NCI-H1048 (cell line): ENCODE data around the gene MT1G.
"Not testable (repeated sequence)": the region's sequence is repeated elsewhere in the genome, so short reads cannot be mapped to it uniquely, and the experiment has no call there.

ENCODE experiments used
- DNase-seq: peaks from one replicate; lab custom pipeline; 2025; lab: John Stamatoyannopoulos, UW

Gene MT1G

DNA sequence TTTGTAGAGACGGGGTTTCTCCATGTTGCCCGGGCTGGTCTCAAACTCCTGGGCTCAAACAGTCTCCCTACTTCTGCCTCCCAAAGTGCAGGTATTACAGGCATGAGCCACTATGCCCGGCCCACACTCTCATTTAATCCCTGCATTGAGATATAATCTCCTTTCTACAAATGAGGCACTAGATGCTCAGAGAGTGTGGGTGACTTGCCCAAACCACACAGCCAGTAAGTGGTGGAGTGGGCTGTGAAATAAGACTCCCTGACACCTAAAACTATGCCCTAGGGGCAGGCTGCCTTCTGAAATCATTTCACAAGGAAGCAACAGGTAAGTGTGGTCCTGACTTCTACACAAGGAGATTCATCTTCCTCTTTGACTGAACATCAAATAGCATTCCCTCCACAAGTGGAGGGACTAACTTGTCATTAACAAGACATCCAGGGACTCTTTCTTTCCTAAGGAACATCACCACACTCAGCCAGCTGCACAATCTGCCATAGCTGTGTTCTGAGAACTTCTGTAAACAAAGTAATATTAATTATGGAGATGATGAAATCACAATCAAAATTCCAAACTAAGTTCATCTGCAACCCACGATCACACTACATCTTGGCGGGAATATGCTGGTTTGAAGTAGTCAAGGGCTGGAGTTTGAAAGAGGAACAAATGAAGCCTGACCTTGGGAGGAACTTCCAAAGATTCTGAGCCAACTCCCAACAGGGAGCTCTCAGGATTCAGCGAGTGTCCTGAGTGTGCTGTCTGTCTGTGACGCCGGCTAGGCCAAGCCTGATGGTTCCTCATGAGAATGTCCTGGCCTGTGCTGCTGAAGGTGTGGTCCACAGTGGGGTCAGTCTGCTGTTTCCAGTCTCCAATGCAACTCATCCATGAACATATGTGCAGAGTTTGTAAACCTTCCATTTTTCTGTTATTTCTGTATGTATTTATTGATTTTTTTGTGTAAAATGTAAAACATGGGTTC lies 2.3 kb downstream of the MT1G start:
- DNase-seq, result not testable (repeated sequence)

DNA sequence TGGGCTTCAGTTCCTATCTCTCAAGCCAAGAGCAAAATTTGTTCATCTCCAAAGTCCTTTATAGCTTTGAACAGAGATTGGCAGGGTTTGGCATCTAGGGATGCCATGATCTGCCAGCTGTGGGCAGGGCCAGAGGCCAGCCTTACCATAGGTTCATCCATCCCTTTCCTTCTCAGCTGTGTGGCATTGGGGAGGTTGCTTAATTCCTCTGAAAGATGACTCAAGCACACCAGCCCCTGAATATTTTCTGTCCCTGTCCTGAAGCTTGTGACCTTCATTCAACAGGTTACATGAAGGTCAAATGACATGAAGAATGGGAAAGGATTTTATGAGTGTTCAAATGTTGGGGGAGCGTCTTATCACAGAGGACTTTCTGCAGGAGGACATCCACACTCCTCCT lies 3.4 kb downstream of the MT1G start:
- DNase-seq, result no peak

DNA sequence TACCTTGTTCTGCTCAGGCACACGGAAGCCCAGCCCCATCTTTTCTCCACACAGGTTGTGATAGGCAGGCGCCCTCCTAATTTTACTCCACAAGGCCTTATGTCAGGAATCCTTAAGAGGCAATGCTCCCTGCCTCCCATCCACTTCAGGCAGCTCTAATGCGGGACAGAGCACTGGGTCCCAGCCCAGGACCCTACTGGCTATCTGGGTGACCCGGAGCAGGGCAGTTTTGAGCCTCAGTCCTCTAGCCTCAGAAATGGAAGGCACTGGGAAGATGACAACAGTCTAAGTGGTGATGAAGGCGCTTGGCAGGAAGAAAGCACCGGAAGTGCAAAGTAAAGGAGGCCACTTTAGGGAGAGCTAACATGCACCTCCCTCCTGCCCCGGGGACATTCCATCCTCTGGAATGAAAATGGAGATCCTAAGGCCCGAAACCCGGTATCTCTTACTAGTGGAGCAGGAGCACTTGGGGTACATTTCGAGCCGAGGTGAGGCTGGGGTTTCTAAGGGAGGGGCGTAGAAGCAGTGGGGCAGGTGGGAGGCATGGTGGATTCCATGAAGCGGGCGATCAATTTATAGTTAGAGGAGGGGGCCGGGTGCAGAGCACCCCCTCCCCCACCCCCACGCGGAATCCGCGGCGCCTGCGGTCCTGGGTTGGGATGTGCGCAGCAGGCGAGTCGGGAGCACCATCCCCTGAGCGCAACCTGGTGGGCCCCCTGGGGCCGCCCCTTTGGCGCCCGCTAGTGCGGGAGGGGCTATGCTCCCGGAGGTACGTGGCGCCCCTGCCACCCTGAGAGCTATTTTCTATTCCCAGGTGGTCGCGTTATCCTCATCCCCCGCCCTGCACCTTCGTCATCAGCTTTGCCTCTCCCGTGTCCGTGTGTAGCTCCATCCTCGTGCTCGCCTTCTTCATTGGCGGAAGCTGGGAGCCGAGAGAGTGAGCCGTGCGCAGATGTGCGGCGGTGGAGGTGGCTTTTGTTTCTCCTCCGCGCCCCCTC lies 5.2 kb downstream of the MT1G start:
- DNase-seq, result no peak

DNA sequence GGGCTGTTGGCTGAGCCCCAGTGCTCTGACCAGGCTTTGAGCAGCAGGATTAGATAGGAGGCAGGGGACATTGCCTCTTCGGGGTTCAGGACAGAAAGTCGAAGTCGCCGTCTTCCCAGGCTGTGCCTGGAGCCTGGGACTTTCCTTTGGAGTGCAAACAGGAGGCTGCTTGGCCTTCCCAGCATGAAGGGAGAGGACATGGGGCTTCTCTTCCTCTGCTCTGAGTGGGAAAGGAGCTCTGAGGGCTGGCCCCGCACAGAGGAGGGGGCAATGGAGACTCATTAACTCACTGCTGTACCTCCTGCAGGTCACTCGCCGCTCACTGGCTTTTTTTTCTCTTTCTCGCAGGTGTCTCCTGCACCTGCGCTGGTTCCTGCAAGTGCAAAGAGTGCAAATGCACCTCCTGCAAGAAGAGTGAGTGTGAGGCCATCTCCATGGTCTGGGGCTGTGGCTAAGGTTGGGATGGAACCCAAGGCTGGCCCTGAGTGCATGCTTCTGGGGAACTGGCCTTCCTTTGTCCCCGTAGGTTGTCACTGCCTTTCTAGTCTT lies 9.5 kb downstream of the MT1G start:
- DNase-seq, result no peak

DNA sequence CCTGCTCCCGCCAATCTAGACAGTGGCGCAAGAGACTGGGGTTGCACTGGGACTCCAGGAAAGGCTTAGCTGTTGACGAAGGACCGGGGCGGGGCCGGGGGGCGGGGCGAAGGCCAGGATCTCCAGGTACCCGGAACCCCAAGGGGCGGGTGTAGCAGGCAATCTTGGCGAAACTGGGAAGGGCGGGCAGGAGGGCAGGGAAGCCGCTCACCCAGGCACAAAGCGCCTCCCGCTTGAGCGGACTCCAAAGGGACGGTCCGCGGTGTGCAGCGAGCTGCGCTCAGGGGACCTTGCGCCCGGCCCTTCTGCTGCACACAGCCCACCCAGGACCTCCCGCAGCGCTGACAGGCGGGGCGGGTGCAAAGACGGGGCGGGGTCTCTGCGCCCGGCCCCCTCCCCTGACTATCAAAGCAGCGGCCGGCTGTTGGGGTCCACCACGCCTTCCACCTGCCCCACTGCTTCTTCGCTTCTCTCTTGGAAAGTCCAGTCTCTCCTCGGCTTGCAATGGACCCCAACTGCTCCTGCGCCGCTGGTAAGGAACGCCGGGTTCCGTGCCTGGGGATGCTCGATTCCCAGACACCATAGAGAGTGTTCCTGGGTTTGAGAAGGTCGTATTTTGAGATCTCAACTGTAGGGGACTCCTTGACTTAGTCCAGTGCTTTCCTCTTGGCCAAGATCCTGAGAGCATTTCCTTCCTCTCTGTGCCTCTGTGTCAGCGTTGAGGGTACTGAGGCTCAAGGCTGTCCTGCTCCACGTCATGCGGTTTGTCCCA lies 10.1 kb downstream of the MT1G start, which contains the start of gene MT1F:
MT1F (plus strand) TSS at position 405 of the 772 bp plus-strand sequence; CDS start at position 505, 100 bp downstream.
- no peak for DNase-seq

DNA sequence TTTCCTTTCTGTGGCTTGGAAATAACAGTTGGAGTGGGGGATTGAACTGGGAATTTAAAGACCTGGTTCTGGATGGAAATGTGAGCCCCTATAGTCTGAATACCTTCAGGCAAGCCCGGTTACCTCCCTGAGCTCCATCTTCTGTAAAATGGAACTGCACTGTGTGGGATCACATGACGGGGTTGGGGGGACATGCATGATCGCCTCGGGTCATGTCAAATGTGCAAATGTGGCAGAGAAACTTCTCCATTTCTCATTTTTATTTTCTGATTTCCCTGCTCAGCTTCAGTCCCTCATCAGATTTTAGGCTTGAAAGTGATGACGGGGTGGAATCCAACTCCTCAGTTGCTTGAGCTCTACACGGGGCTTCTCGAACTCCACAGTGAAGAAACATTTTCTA lies 14.6 kb downstream of the MT1G start:
- no peak for DNase-seq

DNA sequence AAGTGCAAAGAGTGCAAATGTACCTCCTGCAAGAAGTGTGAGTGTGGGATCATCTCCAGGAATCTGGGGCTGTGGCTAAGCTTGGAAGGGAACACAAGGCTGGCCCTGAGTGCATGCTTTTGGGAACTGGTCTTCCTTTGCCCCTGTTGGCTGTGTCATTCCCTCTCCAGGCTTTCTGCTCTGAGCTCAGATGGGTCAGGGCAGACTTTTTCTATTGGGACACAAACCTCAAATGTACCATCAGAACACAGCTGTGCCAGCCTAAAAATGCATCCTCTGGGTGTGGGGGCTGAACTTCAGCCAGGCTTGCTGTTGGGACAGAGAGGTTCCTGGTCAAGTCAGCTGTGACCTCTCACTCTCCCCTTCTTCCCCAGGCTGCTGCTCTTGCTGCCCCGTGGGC lies 15.3 kb downstream of the MT1G start:
- no peak for DNase-seq

DNA sequence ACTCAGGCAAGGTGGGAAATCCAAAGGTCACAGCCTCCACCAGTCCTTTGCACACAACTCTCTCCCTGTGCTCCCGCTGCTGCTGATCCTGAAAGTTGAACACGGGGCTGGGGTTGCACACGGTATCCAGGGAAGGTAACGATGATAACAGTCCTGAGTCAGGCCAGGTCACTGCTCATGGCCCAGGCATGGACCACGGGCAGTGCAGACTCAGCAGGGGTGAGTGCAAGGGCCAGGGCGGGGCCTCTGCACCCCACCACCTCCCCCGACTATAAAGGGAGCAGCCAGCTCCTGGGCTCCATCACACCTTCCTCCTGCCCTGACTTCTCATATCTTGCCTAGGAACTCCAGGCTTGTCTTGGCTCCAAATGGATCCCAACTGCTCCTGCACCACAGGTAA lies 16.3 kb downstream of the MT1G start, which contains the start of gene MT1B:
MT1B (plus strand) TSS at position 301 of the 400 bp plus-strand sequence; CDS start at position 369, 68 bp downstream.
- no peak for DNase-seq

DNA sequence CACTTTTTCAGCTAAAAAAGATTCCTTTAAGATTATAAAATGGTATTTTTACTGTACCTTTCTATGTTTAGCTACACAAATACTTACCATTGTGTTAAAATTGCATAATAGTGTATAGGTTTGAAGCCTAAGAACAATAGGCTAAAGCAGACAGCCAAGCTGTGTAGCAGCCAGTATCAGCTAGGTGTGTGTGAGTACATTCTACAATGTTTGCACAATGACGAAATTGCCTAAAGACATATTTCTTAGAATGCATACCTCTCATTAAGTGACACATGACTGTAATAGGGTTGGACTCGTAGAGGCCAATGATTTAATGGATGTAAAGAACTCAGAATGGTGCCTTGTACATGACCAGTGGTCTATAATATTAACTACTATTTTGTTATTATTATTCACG lies 18.0 kb downstream of the MT1G start:
- DNase-seq, result no peak

DNA sequence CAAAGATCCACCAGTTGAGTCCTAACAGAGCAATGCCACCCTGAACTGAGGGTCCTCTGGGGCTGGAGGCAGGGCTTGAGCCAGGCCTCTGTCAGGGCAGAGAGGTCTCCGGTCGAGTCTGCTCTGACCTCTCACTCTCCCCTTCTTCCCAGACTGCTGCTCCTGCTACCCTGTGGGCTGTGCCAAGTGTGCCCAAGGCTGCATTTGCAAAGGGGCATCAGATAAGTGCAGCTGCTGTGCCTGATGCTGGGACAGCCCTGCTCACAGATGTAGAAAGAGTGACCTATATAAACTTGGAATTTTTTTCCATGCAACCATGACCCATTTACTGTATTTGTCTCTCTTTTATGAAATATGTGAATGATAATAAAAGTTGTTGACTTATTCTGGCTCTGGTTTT lies 18.6 kb downstream of the MT1G start:
- DNase-seq, result no peak

DNA sequence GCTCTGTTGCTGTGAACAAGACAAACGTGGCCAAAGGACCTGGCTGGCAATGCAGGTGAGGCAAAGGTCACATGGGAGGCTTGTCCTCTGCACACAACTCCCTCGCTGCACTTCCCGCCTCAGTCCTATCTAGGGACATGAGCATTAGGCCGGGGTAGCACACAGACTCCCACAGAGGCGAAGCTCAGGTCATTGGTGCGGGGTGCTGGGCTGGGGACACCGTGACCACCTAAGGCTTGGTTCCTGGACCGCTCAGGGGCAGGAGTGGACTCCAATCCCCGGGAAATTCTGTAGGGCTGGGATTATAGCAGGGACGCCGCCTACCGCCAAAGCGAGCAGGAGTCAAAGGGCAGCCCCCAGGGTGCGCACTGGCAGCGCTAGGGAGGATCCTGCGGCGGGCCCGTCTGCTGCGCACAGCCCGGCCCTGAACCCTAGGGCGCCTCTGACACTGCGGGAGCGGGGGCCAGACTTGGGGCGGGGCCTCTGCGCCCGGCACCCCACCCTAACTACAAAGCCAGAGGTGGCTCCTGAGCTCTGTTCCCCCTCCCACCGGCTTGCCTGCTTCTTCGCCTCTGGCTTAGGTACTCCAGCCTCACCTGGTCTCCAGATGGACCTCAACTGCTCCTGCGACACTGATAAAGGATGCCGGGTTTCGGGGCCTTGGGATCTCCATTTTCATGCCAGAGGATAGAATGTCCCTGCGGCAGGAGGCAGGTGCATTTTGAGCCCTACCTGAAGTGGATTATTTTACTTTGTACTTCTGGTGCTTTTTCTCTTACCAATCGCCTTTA lies 20.0 kb downstream of the MT1G start:
- no peak for DNase-seq

DNA sequence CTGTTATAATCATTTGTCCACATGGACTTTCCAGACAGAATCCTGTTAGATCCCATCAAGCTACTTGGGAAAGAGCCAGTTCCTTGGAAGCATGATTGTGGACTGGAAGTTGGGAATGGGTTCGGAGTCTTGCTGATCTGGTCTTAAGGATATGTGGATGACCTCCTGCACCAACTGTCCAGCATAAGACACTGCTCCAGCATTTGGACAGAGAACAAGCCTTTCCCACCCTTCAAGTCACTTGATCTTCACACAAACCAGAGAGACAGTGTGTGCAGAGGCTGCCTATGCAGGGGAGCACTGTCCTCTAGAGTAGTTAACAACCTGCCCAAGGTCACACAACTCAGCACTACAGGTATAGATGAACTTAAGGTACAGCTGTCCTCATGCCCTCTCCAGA lies 22.0 kb downstream of the MT1G start:
- DNase-seq, result no peak

DNA sequence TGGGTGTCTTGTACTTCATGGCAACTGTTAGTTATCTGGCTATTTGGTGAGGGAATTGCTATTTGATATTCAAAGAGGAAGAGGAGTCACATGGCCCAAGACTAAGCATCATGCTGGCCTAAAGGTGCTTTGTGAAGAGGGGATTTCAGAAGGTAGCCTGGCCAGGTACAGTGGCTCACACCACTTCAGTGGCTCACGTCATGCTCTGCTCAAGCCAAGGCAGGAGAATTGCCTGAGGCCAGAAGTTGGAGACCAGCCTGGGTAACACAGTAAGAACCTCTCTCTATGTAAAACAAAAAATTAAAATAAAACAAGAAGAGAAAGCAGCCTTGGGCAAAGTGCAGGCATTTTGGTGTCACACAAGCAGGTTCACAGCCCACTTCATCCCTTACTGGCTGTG lies 22.6 kb downstream of the MT1G start:
- no peak for DNase-seq

DNA sequence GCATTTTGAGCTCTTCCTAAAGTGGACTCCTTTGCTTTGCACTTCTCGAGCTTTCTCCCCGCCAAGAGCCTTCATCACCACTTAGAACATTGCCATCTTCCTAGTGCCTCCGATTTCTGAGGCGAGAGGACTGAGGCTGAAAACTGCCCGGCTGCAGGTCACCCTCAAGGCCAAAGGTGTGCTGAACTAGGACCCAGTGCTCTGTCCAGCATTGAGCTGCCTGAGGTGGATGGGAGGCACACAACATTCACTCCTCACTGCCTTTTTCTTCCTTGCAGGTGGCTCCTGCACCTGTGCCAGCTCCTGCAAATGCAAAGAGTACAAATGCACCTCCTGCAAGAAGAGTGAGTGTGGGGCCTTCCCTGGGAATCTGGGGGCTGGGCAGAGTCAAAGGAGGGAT lies 24.0 kb downstream of the MT1G start:
- DNase-seq, result no peak

DNA sequence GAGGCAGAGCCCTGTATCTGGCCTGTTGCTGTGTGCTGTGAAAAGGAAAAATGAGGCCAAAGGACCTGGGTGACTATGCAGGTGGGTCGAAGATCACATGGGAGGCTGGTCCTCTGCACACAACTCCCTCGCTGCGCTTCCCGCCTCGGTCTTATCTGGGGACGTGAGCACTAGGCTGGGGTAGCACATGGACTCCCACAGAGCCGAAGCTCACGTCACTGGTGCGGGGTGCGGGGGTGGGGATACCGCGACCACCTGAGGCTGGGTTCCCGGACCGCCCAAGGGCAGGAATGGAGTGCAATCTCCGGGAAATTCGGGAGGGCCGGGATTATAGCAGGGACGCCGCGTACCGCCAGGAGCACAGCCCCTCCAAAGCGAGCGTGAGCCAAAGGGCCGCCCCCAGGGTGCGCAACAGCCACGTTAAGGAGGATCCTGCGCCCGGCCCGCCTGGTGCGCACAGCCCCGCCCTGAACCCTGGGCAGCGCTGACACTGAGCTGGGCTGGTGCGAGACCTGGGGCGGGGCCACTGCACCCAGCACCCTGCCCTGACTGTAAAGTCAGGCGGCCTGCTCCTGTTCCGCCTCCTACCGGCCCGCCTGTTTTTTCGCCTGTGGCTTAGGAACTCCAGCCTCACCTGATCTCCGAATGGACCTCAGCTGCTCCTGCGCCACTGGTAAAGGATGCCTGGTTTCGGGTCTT lies 24.6 kb downstream of the MT1G start:
- no peak for DNase-seq

DNA sequence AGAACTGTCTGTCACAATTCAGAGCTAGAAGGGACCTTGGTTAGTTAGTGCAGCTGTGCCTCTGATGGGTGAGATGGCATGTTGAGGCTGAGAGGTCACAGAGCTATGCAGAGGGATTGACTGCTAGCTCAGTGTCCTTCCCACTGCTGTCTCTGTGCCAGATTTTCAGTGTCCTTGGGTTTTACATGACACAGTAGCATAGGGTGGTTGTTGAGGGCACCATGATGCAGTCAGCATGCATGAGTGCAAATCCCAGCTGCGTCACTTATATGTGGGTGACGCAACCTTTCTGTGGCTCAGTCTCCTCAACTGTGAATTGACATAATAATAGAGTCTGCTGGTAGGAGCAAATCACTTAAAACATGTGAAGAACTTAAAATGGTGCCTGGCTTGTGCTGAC lies 26.7 kb downstream of the MT1G start:
- no peak for DNase-seq

DNA sequence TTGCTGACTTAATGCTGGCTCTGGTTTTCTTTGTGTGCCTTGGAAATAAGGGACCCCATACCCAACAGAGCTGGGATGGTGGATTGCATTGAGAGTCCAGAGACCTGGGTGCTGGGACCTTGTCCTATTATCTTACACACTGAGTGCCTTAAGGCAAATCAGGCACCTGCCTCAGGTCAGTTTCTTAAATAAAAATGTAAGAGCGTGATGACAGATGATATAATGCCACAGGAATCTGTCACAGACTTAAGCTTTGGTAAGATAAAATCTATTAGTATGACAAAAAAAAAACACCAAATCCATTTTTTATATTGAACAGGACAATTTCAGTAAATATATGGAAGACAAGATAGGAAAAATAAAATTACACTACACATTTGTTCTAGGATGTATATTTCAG lies 27.8 kb downstream of the MT1G start:
- DNase-seq, result no peak

DNA sequence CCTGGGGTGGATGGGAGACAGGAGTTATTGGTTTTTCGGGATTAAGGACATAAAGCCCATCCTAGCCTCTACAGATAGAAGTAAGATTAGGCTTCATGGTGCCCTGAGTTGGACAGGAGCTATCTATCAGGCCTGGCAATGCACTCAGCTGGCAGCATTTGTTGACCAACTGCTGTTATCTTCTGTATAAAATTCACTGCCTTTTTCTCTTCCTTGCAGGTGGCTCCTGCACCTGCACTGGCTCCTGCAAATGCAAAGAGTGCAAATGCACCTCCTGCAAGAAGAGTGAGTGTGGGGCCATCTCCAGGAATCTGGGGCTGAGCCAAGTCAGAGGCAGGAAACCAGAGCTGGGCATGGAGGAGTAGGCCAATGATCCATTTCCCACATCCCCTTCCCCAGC lies 28.8 kb downstream of the MT1G start:
- DNase-seq, result no peak

DNA sequence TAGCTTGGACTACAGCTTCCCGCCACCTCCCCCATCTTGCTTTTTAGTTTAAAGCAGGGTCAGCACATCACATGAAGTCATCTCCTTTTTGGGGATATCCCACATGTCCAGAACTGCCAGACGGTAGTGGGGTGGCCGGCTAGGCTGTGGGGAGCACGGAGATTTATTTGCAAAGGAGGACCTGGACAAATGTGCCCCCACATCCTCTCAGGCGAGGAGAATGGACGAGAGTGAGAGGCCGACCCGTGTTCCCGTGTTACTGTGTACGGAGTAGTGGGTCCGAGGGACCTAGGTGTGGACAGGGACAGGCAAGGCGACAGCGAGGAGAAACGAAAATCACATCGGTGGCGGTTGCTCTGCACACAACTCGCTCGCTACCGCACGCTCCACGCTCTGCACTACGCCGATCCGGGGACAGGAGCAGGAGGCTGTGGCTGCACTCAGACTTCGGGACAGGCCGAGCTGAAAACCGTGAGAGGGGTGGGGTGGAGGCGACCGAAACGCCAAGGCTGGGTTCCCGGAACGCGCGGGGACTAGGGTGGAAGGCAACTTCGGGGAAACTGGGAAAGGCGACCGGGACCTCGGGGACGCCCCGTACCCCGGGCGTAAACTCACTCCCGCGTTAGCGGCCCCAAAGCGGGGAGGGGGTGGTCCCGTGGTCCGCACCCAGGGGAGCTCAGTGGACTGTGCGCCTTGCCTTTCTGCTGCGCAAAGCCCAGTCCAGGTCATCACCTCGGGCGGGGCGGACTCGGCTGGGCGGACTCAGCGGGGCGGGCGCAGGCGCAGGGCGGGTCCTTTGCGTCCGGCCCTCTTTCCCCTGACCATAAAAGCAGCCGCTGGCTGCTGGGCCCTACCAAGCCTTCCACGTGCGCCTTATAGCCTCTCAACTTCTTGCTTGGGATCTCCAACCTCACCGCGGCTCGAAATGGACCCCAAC lies 29.8 kb downstream of the MT1G start, which contains the start of gene MT1A:
MT1A (plus strand) TSS at position 853 of the 937 bp plus-strand sequence; CDS start at position 926, 73 bp downstream.
- DNase-seq, result no peak
